Keratinocyte (primary cell): ENCODE results near the gene UTP3. TPM values are rescaled to one million over a fixed set of nuclear protein-coding genes. Genes with fewer than 3 reads are reported as not detected.

Source experiments
- DNase-seq: peaks from one replicate; pipeline ENCODE4 v3.0.0-alpha.2; 2011; ENCODE audit warnings: low read depth, missing footprints, low spot score
- FAIRE-seq: peaks from 2 replicates; lab custom pipeline; 2011; peaks lifted over from hg19 to GRCh38; lab: Jason Lieb, UNC
- H2AFZ ChIP-seq: 2 replicates; pipeline ENCODE4 v1.6.0; 2012; ENCODE audit warnings: low read length, control low read depth, inconsistent platforms; ENCODE audit not compliant: control insufficient read depth
- H3K27ac ChIP-seq: 2 replicates; pipeline ENCODE4 v1.5.1; 2011; ENCODE audit warnings: low read length; ENCODE audit not compliant: control insufficient read depth, insufficient read depth
- H3K27me3 ChIP-seq: 3 replicates; pipeline ENCODE4 v1.6.0; 2011; ENCODE audit warnings: low read length; ENCODE audit not compliant: control insufficient read depth, insufficient read depth; ENCODE audit errors: extremely low read depth
- H3K36me3 ChIP-seq, 2 experiments: 2 replicates in 1 of 2; 3 replicates in 1 of 2; pipeline ENCODE4 v1.5.1; 2011; ENCODE audit warnings: low read length in 2 of 2, mild to moderate bottlenecking in 1 of 2; ENCODE audit not compliant: control insufficient read depth in 2 of 2, insufficient read depth in 2 of 2; ENCODE audit errors: extremely low read depth in 1 of 2
- H3K4me1 ChIP-seq: 3 replicates; pipeline ENCODE4 v1.5.1; 2011; ENCODE audit warnings: low read length; ENCODE audit not compliant: control insufficient read depth, insufficient read depth; ENCODE audit errors: extremely low read depth
- H3K4me2 ChIP-seq: 3 replicates; pipeline ENCODE4 v1.6.0; 2011; ENCODE audit warnings: low read depth, low read length; ENCODE audit not compliant: control insufficient read depth, insufficient read depth; ENCODE audit errors: extremely low read depth
- H3K4me3 ChIP-seq, 3 experiments: fragments of 200-600 bp in 1 of 3; sonication (generic) in 1 of 3; 2 replicates in 2 of 3; 3 replicates in 1 of 3; pipeline ENCODE4 v1.5.1; 2011 to 2016; ENCODE audit warnings: low read length in 3 of 3, mild to moderate bottlenecking in 3 of 3, control low read depth in 2 of 3, inconsistent platforms in 1 of 3, low read depth in 1 of 3, mixed read lengths in 1 of 3, mixed run types in 1 of 3, moderate library complexity in 1 of 3; ENCODE audit not compliant: control insufficient read depth in 2 of 3, insufficient read depth in 2 of 3; ENCODE audit errors: extremely low read depth in 1 of 3
- H3K79me2 ChIP-seq: 2 replicates; pipeline ENCODE4 v1.6.0; 2012; ENCODE audit warnings: low read length; ENCODE audit not compliant: control insufficient read depth, insufficient read depth
- H3K9ac ChIP-seq: 3 replicates; pipeline ENCODE4 v1.6.0; 2011; ENCODE audit warnings: low read length; ENCODE audit not compliant: control insufficient read depth, insufficient read depth; ENCODE audit errors: extremely low read depth
- H3K9me1 ChIP-seq: 3 replicates; pipeline ENCODE4 v1.6.0; 2011; ENCODE audit warnings: low read length; ENCODE audit not compliant: control insufficient read depth, insufficient read depth; ENCODE audit errors: extremely low read depth
- H3K9me3 ChIP-seq: 2 replicates; pipeline ENCODE4 v1.5.1; 2012; ENCODE audit warnings: low read depth, low read length; ENCODE audit not compliant: control insufficient read depth
- H4K20me1 ChIP-seq: 3 replicates; pipeline ENCODE4 v1.6.0; 2011; ENCODE audit warnings: low read length; ENCODE audit not compliant: control insufficient read depth, insufficient read depth; ENCODE audit errors: extremely low read depth
- CTCF ChIP-seq, 3 experiments: IDR thresholded peaks in 1 of 3; conservative IDR thresholded peaks in 1 of 3; optimal IDR thresholded peaks in 1 of 3; 2 replicates in 2 of 3; 3 replicates in 1 of 3; pipeline versions ENCODE3 to v1.5.1; 2011; ENCODE audit warnings: low read length in 3 of 3, mild to moderate bottlenecking in 3 of 3, moderate library complexity in 2 of 3, control low read depth in 1 of 3, inconsistent platforms in 1 of 3; ENCODE audit not compliant: insufficient read depth in 2 of 3; ENCODE audit errors: extremely low read depth in 1 of 3
- EZH2 ChIP-seq: IDR thresholded peaks from one replicate; pipeline ENCODE4 v1.6.1; 2012; ENCODE audit warnings: inconsistent platforms, mild to moderate bottlenecking, low read length, moderate library complexity
- dilution Hi-C: fragments of 300-500 bp; cut with MboI; formaldehyde crosslinking; loops from one replicate; pipeline ENCODE4 v1.7.0; 2020; ENCODE audit warnings: low sequenced_read_pairs; ENCODE audit not compliant: extremely low pct_ligation_motif_present
- polyA plus RNA-seq, 5 experiments: library from polyadenylated mRNA; depleted of rRNA in 3 of 5; stranded (reverse) in 3 of 5; stranded (forward) in 1 of 5; unstranded in 1 of 5; fragments of >200 nt; gene quantifications; 1 replicate in 1 of 5; 2 replicates in 3 of 5; 3 replicates in 1 of 5; pipeline versions ENCODE4 v1.2.1 to v1.2.3, GENCODE V29; 2011 to 2012; ENCODE audit warnings: missing spikeins in 2 of 5, low read depth in 1 of 5, low replicate concordance in 1 of 5

Gene UTP3
- polyA plus RNA-seq, 1 donor (not counting 4 experiments of a cell fraction or from before 2014, with no cell fraction given): 27.7 TPM

- H3K27me3 ChIP-seq: no peaks in the 10 kb centered on the region
- peaks cover 31% of the 10 kb centered on the region for H3K79me2 ChIP-seq
- no peak overlapping the region for H3K4me3 ChIP-seq
- no peak overlapping the region for H2AFZ ChIP-seq
- H4K20me1 ChIP-seq: no peaks in the 10 kb centered on the region
- dilution Hi-C loops: no loop called here
- FAIRE-seq (no peak), DNase-seq (no peak)
- H3K9me3 ChIP-seq: no peaks in the 10 kb centered on the region
- no peaks in the 10 kb centered on the region for H3K36me3 ChIP-seq
- TF ChIP-seq CTCF (optimal IDR thresholded peaks at IDR 0.05 in 1 of 3, IDR thresholded peaks at IDR 0.05 in 1 of 3, conservative IDR thresholded peaks at IDR 0.05 in 1 of 3; ENCODE audit: extremely low read depth in 1 of 3, insufficient read depth in 2 of 3, low read length in 3 of 3): no peak
- no peak for TF ChIP-seq EZH2
- H3K27ac ChIP-seq: no peak overlapping the region
- H3K9ac ChIP-seq: no peak overlapping the region
- no peaks in the 10 kb centered on the region for H3K9me1 ChIP-seq
- peaks cover 25% of the 10 kb centered on the region for H3K4me1 ChIP-seq
- H3K4me2 ChIP-seq: no peak overlapping the region
Measured at GRCh38 chr4:70715097-70715496, 26.8 kb downstream of the UTP3 start.

- Histone ChIP-seq H3K27ac (peak overlapping the region; percentile 56), H3K27me3 (no peaks in the 10 kb centered on the region), H3K79me2 (peaks cover 17% of the 10 kb centered on the region), H3K4me3 (peak overlapping the region in 1 of 3 experiments; percentile 42), H3K9ac (peak overlapping the region; percentile 28), H3K4me2 (peak overlapping the region; percentile 84), H2AFZ (peak overlapping the region; percentile 64), H4K20me1 (no peaks in the 10 kb centered on the region), H3K4me1 (peaks cover 14% of the 10 kb centered on the region), H3K9me1 (no peaks in the 10 kb centered on the region), H3K9me3 (no peaks in the 10 kb centered on the region), H3K36me3 (no peaks in the 10 kb centered on the region)
- no peak for DNase-seq
- dilution Hi-C loops: no loop called here
- TF ChIP-seq EZH2: no peak
- TF ChIP-seq CTCF (optimal IDR thresholded peaks at IDR 0.05 in 1 of 3, IDR thresholded peaks at IDR 0.05 in 1 of 3, conservative IDR thresholded peaks at IDR 0.05 in 1 of 3; ENCODE audit: extremely low read depth in 1 of 3, insufficient read depth in 2 of 3, low read length in 3 of 3): no peak
- peak; percentile 83 for FAIRE-seq
Measured at GRCh38 chr4:70718811-70719604, 30.7 kb downstream of the UTP3 start.
